HepG2 (cell line): ENCODE measurements around the gene NYAP2. TPM values are rescaled to one million over a fixed set of nuclear protein-coding genes. Genes with fewer than 3 reads are reported as not detected.

Experiments
- ATAC-seq: fragments of 200-7000 bp; cut with Tn5 transposase; 3 replicates; pipeline ENCODE4 v1.9.1; 2020; ENCODE audit warnings: mild to moderate bottlenecking, moderate library complexity
- BruUV-seq: library from RNA; stranded (reverse); fragments of 400-500 nt; replicated peaks from 2 replicates; lab custom pipeline; 2021; lab: Mats Ljungman, UMichigan
- CTCF ChIA-PET: fragments of 300-600 bp; formaldehyde crosslinking; extraction: SDS; loops from one replicate; lab custom pipeline; 2021; ENCODE audit warnings: low total read pairs, inconsistent platforms, low intra/inter-chr PET ratio; lab: Yijun Ruan, JAX
- POLR2A ChIA-PET: fragments of 350-600 bp; sonication (Branson Sonifier 250); formaldehyde crosslinking; loops from one replicate; lab custom pipeline; 2020; ENCODE audit warnings: antibody characterized with exemption, inconsistent platforms; lab: Yijun Ruan, JAX
- DNase-seq: peaks from one replicate; pipeline ENCODE4 v3.0.0-alpha.2; 2015; ENCODE audit warnings: low spot score
- FAIRE-seq: peaks from 3 replicates; lab custom pipeline; 2011; peaks lifted over from hg19 to GRCh38; lab: Jason Lieb, UNC
- H2AFZ ChIP-seq: one replicate; pipeline ENCODE4 v1.6.1; 2011; ENCODE audit warnings: low read length, inconsistent platforms
- H3K27ac ChIP-seq: fragments of 300-600 bp; 3 replicates; pipeline ENCODE4 v1.8.0; 2011; ENCODE audit warnings: mixed run types, mild to moderate bottlenecking, mixed read lengths, low read length, inconsistent platforms; ENCODE audit not compliant: insufficient read depth; ENCODE audit errors: extremely low read length
- H3K27me3 ChIP-seq, 2 experiments: fragments of 200-600 bp in 1 of 2; 2 replicates in 1 of 2; 3 replicates in 1 of 2; pipeline versions ENCODE4 v1.6.0 to v1.8.0; 2011; ENCODE audit warnings: low read length in 2 of 2, mild to moderate bottlenecking in 2 of 2, moderate library complexity in 2 of 2, inconsistent platforms in 1 of 2; ENCODE audit not compliant: insufficient read depth in 2 of 2, control insufficient read depth in 1 of 2
- H3K36me3 ChIP-seq, 2 experiments: fragments of 200-600 bp in 1 of 2; replicated peaks in 1 of 2; 2 replicates in 1 of 2; 3 replicates in 1 of 2; pipeline versions ENCODE4 v1.5.1 to v1.8.0; 2011; ENCODE audit warnings: low read length in 2 of 2, inconsistent platforms in 1 of 2; ENCODE audit not compliant: insufficient read depth in 2 of 2, control insufficient read depth in 1 of 2
- H3K4me1 ChIP-seq: 2 replicates; pipeline ENCODE4 v1.5.1; 2012; ENCODE audit warnings: low read length, inconsistent platforms; ENCODE audit not compliant: insufficient read depth
- H3K4me2 ChIP-seq: 2 replicates; pipeline ENCODE4 v1.6.0; 2011; ENCODE audit warnings: low read depth, low read length, inconsistent platforms
- H3K4me3 ChIP-seq, 3 experiments: fragments of 200-600 bp in 1 of 3; sonication (generic), shearing (Covaris generic) in 1 of 3; replicated peaks in 1 of 3; 2 replicates each; pipeline ENCODE4 v1.5.1; 2011 to 2016; ENCODE audit warnings: low read length in 3 of 3, inconsistent platforms in 2 of 3, low read depth in 2 of 3, mild to moderate bottlenecking in 2 of 3, control low read depth in 1 of 3, mixed read lengths in 1 of 3; ENCODE audit not compliant: insufficient read depth in 1 of 3
- H3K79me2 ChIP-seq: one replicate; pipeline ENCODE4 v1.6.1; 2011; ENCODE audit warnings: low read length, inconsistent platforms; ENCODE audit not compliant: insufficient read depth
- H3K9ac ChIP-seq: 2 replicates; pipeline ENCODE4 v1.6.0; 2011; ENCODE audit warnings: mild to moderate bottlenecking, low read depth, low read length, inconsistent platforms; ENCODE audit not compliant: insufficient read depth
- H3K9me3 ChIP-seq: 2 replicates; pipeline ENCODE4 v1.5.1; 2012; ENCODE audit warnings: mild to moderate bottlenecking, low read length
- H4K20me1 ChIP-seq: 2 replicates; pipeline ENCODE4 v1.6.0; 2011; ENCODE audit warnings: inconsistent platforms, mild to moderate bottlenecking, low read length, moderate library complexity; ENCODE audit not compliant: insufficient read depth
- AHR ChIP-seq: IDR thresholded peaks from 2 replicates; pipeline ENCODE4 v1.6.1; 2018; ENCODE audit warnings: missing genetic modification reagents, missing compliant biosample characterization
- MEF2D ChIP-seq: sonication (generic); formaldehyde crosslinking; IDR thresholded peaks from 2 replicates; pipeline ENCODE4 v1.5.1; 2020; ENCODE audit warnings: mild to moderate bottlenecking, missing genetic modification reagents
- MIXL1 ChIP-seq: IDR thresholded peaks from 2 replicates; pipeline ENCODE4 v1.6.1; 2016
- ZNF441 ChIP-seq: sonication (generic); formaldehyde crosslinking; IDR thresholded peaks from 2 replicates; pipeline ENCODE4 v1.7.0; 2021; ENCODE audit warnings: missing genetic modification reagents, borderline replicate concordance
- ZNF616 ChIP-seq: sonication (generic); formaldehyde crosslinking; IDR thresholded peaks from 2 replicates; pipeline ENCODE4 v1.5.0; 2020; ENCODE audit warnings: low read depth, mild to moderate bottlenecking, missing genetic modification reagents
- ZNF737 ChIP-seq: sonication (generic); formaldehyde crosslinking; IDR thresholded peaks from 2 replicates; pipeline ENCODE4 v1.5.0; 2020; ENCODE audit warnings: missing genetic modification reagents, mild to moderate bottlenecking, borderline replicate concordance
- WGBS: methylation state at CpG from one replicate; pipeline ENCODE4 v1.1.6; 2017; ENCODE audit warnings: low lambda C conversion rate; 5-methylcytosine and 5-hydroxymethylcytosine counted together
- in situ Hi-C: cut with HindIII; loops from 2 replicates; pipeline ENCODE4 v1.10.0; 2017; ENCODE audit warnings: low pct_unique_long_range_greater_than_20kb; ENCODE audit not compliant: extremely low pct_ligation_motif_present
- intact Hi-C: fragments of 100-400 bp; cut with micrococcal nuclease; formaldehyde crosslinking; loops from one replicate; pipeline ENCODE4 v1.10.0; 2022; ENCODE audit not compliant: unreplicated experiment
- polyA plus RNA-seq, 8 experiments: library from polyadenylated mRNA; depleted of rRNA in 3 of 8; stranded (reverse) in 7 of 8; unstranded in 1 of 8; fragments of >200 nt; fragmentation: Illumina TruSeq in 4 of 8; extraction: Trizol in 4 of 8; gene quantifications; 2 replicates each; pipeline versions ENCODE4 v1.2.1 to v1.2.3, GENCODE V29; 2011 to 2016; ENCODE audit warnings: low read depth in 4 of 8, missing spikeins in 1 of 8, mixed read lengths in 1 of 8; ENCODE audit not compliant: insufficient read depth in 1 of 8
- total RNA-seq, 5 experiments: library from RNA; depleted of rRNA; stranded (reverse); fragments of >200 nt; fragmentation: Illumina TruSeq; extraction: Trizol; gene quantifications; 2 replicates each; pipeline ENCODE4 v1.2.3, GENCODE V29; 2016; ENCODE audit warnings: low read depth in 1 of 5
- TF ChIP-seq, protein P1 (sequence below): sonication (generic); formaldehyde crosslinking; IDR thresholded peaks from 2 replicates; pipeline ENCODE4 v1.4.0; 2020; ENCODE audit warnings: missing genetic modification reagents
- TF ChIP-seq, protein P2 (sequence below): sonication (generic); formaldehyde crosslinking; IDR thresholded peaks from 2 replicates; pipeline ENCODE4 v1.4.0; 2020; ENCODE audit warnings: missing genetic modification reagents
- TF ChIP-seq, protein P3 (sequence below): IDR thresholded peaks from 2 replicates; pipeline ENCODE4 v1.6.1; 2016
- TF ChIP-seq, protein P4 (sequence below): sonication (generic); formaldehyde crosslinking; IDR thresholded peaks from 2 replicates; pipeline ENCODE4 v1.4.0; 2020; ENCODE audit warnings: mild to moderate bottlenecking, missing genetic modification reagents
- TF ChIP-seq, protein P5 (sequence below): sonication (generic); formaldehyde crosslinking; IDR thresholded peaks from 2 replicates; pipeline ENCODE4 v1.4.0; 2020; ENCODE audit warnings: mild to moderate bottlenecking, missing genetic modification reagents
- TF ChIP-seq, protein P6 (sequence below): sonication (generic); formaldehyde crosslinking; IDR thresholded peaks from 2 replicates; pipeline ENCODE4 v1.4.0; 2020; ENCODE audit warnings: missing genetic modification reagents, borderline replicate concordance

Gene NYAP2
- total and polyA plus RNA-seq, 2 of the 13 experiments (the other 11 are each of a cell fraction or from before 2014, with no cell fraction given) = not detected

DNA sequence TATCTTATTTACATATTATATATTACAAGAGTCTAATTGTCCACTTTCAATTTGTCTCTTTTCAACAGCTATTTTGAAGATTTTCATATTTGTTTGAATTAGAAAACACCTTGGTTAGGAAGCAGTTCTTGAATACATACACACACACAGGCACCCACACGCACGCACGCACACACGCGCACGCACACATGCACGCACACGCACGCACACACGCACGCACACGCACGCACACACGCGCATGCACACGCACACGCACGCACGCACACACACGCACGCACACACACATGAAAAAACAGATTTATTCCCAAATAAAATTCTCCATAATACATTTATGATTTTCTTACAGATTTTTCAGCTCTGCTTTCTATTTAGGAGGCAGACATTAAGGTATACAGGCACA is 220.7 kb downstream of the NYAP2 start:
- no peak for DNase-seq
- in situ Hi-C loops = no loop called here
- H3K4me2 ChIP-seq = no peak overlapping the region
- intact Hi-C loops = no loop called here
- ChIA-PET POLR2A (no interaction called here), CTCF (no interaction called here)
- H2AFZ ChIP-seq = no peak overlapping the region
- H3K4me3 ChIP-seq = no peak overlapping the region
- H4K20me1 ChIP-seq = no peaks in the 10 kb centered on the region
- no peak for ATAC-seq
- no peak overlapping the region for H3K9ac ChIP-seq
- 78% methylated on average over 21 of the region's 21 CpGs for WGBS
- H3K36me3 ChIP-seq = no peaks in the 10 kb centered on the region
- H3K9me3 ChIP-seq = no peaks in the 10 kb centered on the region
- BruUV-seq = no TSS peak
- no peaks in the 10 kb centered on the region; a peak in 1 of 5 replicates for H3K27me3 ChIP-seq
- H3K4me1 ChIP-seq = no peaks in the 10 kb centered on the region
- no peak overlapping the region for H3K27ac ChIP-seq
- FAIRE-seq = no peak
- no peaks in the 10 kb centered on the region for H3K79me2 ChIP-seq
- TF ChIP-seq AHR (CRISPR knock-in tag) = no peak
- TF ChIP-seq ZNF616 (CRISPR knock-in tag) = no peak
- TF ChIP-seq ZNF737 (CRISPR knock-in tag) = no peak
- TF ChIP-seq, protein P1, sequence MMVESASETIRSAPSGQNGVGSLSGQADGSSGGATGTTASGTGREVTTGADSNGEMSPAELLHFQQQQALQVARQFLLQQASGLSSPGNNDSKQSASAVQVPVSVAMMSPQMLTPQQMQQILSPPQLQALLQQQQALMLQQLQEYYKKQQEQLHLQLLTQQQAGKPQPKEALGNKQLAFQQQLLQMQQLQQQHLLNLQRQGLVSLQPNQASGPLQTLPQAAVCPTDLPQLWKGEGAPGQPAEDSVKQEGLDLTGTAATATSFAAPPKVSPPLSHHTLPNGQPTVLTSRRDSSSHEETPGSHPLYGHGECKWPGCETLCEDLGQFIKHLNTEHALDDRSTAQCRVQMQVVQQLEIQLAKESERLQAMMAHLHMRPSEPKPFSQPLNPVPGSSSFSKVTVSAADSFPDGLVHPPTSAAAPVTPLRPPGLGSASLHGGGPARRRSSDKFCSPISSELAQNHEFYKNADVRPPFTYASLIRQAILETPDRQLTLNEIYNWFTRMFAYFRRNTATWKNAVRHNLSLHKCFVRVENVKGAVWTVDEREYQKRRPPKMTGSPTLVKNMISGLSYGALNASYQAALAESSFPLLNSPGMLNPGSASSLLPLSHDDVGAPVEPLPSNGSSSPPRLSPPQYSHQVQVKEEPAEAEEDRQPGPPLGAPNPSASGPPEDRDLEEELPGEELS (CRISPR knock-in tag) = no peak
- TF ChIP-seq, protein P2, sequence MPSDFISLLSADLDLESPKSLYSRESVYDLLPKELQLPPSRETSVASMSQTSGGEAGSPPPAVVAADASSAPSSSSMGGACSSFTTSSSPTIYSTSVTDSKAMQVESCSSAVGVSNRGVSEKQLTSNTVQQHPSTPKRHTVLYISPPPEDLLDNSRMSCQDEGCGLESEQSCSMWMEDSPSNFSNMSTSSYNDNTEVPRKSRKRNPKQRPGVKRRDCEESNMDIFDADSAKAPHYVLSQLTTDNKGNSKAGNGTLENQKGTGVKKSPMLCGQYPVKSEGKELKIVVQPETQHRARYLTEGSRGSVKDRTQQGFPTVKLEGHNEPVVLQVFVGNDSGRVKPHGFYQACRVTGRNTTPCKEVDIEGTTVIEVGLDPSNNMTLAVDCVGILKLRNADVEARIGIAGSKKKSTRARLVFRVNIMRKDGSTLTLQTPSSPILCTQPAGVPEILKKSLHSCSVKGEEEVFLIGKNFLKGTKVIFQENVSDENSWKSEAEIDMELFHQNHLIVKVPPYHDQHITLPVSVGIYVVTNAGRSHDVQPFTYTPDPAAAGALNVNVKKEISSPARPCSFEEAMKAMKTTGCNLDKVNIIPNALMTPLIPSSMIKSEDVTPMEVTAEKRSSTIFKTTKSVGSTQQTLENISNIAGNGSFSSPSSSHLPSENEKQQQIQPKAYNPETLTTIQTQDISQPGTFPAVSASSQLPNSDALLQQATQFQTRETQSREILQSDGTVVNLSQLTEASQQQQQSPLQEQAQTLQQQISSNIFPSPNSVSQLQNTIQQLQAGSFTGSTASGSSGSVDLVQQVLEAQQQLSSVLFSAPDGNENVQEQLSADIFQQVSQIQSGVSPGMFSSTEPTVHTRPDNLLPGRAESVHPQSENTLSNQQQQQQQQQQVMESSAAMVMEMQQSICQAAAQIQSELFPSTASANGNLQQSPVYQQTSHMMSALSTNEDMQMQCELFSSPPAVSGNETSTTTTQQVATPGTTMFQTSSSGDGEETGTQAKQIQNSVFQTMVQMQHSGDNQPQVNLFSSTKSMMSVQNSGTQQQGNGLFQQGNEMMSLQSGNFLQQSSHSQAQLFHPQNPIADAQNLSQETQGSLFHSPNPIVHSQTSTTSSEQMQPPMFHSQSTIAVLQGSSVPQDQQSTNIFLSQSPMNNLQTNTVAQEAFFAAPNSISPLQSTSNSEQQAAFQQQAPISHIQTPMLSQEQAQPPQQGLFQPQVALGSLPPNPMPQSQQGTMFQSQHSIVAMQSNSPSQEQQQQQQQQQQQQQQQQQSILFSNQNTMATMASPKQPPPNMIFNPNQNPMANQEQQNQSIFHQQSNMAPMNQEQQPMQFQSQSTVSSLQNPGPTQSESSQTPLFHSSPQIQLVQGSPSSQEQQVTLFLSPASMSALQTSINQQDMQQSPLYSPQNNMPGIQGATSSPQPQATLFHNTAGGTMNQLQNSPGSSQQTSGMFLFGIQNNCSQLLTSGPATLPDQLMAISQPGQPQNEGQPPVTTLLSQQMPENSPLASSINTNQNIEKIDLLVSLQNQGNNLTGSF = no peak
- TF ChIP-seq ZNF441 (CRISPR knock-in tag) = no peak
- TF ChIP-seq, protein P3, sequence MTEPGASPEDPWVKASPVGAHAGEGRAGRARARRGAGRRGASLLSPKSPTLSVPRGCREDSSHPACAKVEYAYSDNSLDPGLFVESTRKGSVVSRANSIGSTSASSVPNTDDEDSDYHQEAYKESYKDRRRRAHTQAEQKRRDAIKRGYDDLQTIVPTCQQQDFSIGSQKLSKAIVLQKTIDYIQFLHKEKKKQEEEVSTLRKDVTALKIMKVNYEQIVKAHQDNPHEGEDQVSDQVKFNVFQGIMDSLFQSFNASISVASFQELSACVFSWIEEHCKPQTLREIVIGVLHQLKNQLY (CRISPR knock-in tag) = no peak
- no peak for TF ChIP-seq MIXL1 (CRISPR knock-in tag)
- TF ChIP-seq, protein P4, sequence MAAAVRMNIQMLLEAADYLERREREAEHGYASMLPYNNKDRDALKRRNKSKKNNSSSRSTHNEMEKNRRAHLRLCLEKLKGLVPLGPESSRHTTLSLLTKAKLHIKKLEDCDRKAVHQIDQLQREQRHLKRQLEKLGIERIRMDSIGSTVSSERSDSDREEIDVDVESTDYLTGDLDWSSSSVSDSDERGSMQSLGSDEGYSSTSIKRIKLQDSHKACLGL (CRISPR knock-in tag) = no peak
- TF ChIP-seq, protein P5, sequence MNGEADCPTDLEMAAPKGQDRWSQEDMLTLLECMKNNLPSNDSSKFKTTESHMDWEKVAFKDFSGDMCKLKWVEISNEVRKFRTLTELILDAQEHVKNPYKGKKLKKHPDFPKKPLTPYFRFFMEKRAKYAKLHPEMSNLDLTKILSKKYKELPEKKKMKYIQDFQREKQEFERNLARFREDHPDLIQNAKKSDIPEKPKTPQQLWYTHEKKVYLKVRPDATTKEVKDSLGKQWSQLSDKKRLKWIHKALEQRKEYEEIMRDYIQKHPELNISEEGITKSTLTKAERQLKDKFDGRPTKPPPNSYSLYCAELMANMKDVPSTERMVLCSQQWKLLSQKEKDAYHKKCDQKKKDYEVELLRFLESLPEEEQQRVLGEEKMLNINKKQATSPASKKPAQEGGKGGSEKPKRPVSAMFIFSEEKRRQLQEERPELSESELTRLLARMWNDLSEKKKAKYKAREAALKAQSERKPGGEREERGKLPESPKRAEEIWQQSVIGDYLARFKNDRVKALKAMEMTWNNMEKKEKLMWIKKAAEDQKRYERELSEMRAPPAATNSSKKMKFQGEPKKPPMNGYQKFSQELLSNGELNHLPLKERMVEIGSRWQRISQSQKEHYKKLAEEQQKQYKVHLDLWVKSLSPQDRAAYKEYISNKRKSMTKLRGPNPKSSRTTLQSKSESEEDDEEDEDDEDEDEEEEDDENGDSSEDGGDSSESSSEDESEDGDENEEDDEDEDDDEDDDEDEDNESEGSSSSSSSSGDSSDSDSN = no peak
- TF ChIP-seq, protein P6, sequence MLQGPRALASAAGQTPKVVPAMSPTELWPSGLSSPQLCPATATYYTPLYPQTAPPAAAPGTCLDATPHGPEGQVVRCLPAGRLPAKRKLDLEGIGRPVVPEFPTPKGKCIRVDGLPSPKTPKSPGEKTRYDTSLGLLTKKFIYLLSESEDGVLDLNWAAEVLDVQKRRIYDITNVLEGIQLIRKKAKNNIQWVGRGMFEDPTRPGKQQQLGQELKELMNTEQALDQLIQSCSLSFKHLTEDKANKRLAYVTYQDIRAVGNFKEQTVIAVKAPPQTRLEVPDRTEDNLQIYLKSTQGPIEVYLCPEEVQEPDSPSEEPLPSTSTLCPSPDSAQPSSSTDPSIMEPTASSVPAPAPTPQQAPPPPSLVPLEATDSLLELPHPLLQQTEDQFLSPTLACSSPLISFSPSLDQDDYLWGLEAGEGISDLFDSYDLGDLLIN (CRISPR knock-in tag) = no peak
- no peak for TF ChIP-seq MEF2D (CRISPR knock-in tag)
